IgD-negative memory B cell (primary cell): ENCODE results near the gene MYORG. TPM values are rescaled to one million over a fixed set of nuclear protein-coding genes. Genes with fewer than 3 reads are reported as not detected.
"Not testable (repeated sequence)": the region's sequence is repeated elsewhere in the genome, so short reads cannot be mapped to it uniquely, and the experiment has no call there.

Source experiments
- H3K27ac Mint-ChIP-seq, 3 donors: one replicate each; pipeline ENCODE4 v1.8.0; 2020 to 2022; ENCODE audit warnings: mild to moderate bottlenecking in 3 of 3, mixed read lengths in 3 of 3, moderate library complexity in 1 of 3
- H3K27me3 Mint-ChIP-seq: one replicate; pipeline ENCODE4 v1.8.0; 2021; ENCODE audit warnings: mixed read lengths
- H3K36me3 Mint-ChIP-seq: one replicate; pipeline ENCODE4 v1.8.0; 2020; ENCODE audit warnings: mild to moderate bottlenecking, mixed read lengths
- H3K4me1 Mint-ChIP-seq, 3 donors: one replicate each; pipeline ENCODE4 v1.8.0; 2020 to 2022; ENCODE audit warnings: mixed read lengths in 3 of 3, mild to moderate bottlenecking in 1 of 3
- H3K4me3 Mint-ChIP-seq, 4 donors: one replicate each; pipeline ENCODE4 v1.8.0; 2020 to 2022; ENCODE audit warnings: mild to moderate bottlenecking in 4 of 4, mixed read lengths in 4 of 4, moderate library complexity in 3 of 4
- H3K9me3 Mint-ChIP-seq, 3 donors: one replicate each; pipeline ENCODE4 v1.8.0; 2020 to 2021; ENCODE audit warnings: mixed read lengths in 3 of 3, mild to moderate bottlenecking in 1 of 3
- polyA plus RNA-seq: library from polyadenylated mRNA; unstranded; fragments of 300-500 nt; fragmentation: Illumina TruSeq; gene quantifications from one replicate; pipeline ENCODE4 v1.2.3, GENCODE V29; 2021

The MYORG gene
- polyA plus RNA-seq, 1 donor from 2014 or later: 0.19 TPM

DNA sequence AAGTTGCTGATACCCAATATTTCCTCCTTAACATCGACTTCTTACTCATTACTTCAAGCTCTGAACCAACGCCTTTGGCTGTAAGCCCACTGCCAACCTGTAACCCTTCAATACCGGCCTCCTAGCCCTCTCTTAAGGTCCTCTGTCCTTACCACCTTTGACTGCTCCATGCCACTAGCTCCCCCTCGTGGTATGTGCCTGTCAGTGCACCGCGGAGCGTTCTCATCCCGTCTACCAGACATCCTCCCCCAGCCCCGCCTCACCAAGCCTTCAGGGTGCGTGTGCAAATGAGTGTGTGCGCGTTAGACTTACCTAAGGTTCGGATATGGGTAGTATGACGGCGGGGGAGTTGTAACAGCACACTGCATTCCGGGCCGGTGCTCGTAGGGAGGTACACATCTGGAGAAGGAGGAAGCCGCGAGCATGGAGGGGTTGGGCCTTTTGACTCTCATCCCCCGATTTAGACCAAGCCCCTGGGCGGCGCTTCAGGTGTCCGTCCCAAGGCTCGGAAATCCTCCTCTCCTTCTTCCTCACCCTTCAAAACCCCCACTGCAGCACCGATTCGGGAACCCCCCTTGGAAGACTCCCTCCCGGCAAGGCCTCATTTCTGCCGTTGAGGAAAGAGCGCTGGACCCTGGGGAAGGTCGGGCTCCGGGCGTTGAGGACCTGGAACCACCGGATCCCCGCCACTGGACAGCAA is 2.8 kb upstream of the MYORG start:
- Mint-ChIP-seq H3K36me3 (peaks cover 2% of the 10 kb centered on the region), H3K27me3 (no peaks in the 10 kb centered on the region), H3K4me1 (peaks cover 26 to 34% (median 28%) of the 10 kb centered on the region in 3 donors), H3K27ac (peak overlapping the region; percentile 18 to 63 (median 32)), H3K4me3 (peak overlapping the region; percentile 77 to 97 (median 90)), H3K9me3 (no peaks in the 10 kb centered on the region)

DNA sequence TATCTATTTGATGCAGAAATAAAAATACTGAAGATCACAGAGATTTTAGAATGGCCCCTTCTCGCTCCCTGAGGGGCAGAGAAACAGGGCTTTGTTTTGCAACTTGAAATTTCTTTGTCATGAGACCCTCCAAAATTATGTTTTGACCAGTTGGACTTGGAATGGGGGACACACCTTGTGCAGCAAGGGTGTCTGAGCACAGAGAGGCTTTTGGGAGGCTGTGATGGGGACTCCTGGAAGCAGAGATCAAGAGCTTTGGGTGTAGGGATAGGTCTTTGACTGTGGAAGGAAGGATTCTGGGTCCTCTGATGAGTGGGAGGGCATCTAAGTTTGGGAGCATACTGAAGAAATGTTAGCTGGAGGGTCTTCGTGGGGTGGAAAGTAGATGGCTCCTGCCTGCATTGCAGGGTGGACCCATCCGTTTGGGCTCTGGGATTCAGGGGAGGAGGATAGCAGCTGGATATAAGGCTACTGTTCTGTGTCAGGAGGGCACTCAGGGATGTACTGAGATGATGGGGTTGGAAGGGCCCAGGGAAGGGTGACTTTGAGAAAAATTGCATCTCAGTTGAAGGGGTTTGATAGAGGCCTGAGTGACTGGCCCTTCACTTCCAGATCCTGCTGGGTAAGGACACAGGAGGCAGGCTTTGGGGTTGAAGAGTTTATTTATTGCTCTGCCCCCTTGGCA is 1.8 kb upstream of the MYORG start:
- peak overlapping the region; percentile 9 to 97 (median 64) for H3K4me3 Mint-ChIP-seq
- H3K9me3 Mint-ChIP-seq: no peaks in the 10 kb centered on the region
- no peaks in the 10 kb centered on the region for H3K27me3 Mint-ChIP-seq
- peaks cover 26 to 31% (median 28%) of the 10 kb centered on the region in 3 donors for H3K4me1 Mint-ChIP-seq
- no peak overlapping the region for H3K27ac Mint-ChIP-seq
- peaks cover 2% of the 10 kb centered on the region for H3K36me3 Mint-ChIP-seq

DNA sequence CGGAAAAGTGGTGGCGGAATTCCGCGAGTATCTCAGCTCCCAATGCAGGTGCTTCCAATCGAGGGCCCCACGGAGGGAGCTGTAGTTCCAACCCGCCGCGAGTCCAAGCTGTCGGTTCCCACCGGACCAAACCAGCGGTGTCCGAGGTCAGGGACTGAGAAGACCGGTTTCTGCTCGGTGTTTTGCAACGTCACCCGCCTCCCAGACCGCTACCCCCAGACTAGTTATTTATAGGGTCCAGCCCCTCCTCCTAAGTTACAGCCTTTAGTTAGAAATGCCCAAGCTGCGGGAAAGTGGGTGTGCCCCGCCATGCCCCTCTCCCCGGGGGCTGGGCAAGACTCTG is 677 bp upstream of the MYORG start:
- Mint-ChIP-seq H3K4me3 (peak overlapping the region; percentile 90 to 97 (median 94)), H3K27me3 (no peaks in the 10 kb centered on the region), H3K27ac (peak overlapping the region in 2 of 3 donors; percentile 12 to 94), H3K36me3 (peaks cover 2% of the 10 kb centered on the region), H3K9me3 (no peaks in the 10 kb centered on the region), H3K4me1 (peaks cover 23 to 28% (median 26%) of the 10 kb centered on the region in 3 donors)

DNA sequence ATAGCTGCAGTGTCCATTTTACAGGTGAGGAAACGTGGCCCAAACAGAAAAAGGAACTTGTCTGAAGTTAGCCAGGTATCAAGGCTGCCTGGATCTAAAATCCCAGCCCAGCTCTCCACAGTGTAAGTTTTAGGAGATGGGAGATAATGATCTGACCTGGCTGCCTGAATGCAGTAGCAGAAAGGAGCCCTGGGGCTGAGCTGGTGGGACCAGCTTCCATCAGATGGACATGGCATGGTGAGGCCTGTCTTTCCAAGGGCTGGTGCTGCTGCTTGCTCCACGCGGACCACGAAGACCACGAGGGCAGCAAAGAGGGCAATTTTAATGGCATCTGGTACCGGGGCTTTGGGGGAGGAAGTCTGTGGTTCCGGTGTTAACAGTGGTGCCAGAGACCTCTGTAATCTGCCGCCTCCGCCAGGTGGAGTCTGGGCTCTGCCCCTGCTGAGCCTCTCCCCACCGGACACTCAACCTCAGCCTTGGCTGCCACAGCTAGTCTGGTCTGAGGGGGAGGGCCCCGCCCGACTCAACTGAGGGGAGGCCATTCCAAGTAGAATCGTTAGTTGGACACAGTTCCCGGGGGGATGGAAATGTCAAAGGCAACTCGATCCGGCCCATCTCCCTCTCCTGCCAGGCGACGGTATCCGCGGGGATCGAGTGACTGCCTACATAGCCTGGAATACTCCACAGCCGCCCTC is 650 bp downstream of the MYORG start:
- Mint-ChIP-seq H3K27ac (peak overlapping the region; percentile 32 to 94 (median 79)), H3K4me3 (peak overlapping the region; percentile 90 to 97 (median 94)), H3K36me3 (peaks cover 3% of the 10 kb centered on the region), H3K4me1 (peaks cover 19 to 26% (median 25%) of the 10 kb centered on the region in 3 donors), H3K9me3 (no peaks in the 10 kb centered on the region), H3K27me3 (no peaks in the 10 kb centered on the region)

DNA sequence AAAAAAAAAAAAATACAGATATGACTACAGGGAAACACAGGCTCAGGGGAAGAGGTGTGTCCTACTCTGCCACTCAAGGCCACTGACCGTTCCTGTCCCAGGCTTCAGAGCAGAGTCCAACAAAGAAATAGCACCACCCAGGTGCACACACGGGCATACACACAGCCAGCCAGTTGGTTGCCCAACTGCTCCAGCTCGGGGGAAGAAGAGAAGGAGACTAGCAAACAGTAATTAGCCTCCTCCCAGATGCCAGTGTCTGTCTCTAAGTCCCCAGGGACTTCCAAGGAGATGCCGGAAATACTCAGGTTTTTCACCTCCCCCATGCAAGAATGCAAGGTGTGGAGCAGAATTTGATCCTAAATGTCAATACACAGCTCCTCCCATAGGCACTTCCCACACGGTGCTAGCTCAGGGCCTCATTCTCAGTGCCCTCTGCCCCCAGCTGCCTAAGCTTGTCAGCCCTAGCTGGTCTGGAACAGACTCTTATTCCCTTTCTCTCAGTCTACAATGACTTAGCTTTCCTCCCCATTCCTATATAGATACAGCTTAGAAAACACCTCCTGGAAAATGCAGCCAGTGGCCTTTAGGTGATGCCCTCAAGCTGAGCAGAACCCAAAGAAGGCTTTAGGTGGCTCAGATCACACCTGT is 1.7 kb downstream of the MYORG start:
- peaks cover 17 to 23% (median 22%) of the 10 kb centered on the region in 3 donors for H3K4me1 Mint-ChIP-seq
- no peaks in the 10 kb centered on the region for H3K9me3 Mint-ChIP-seq
- H3K27ac Mint-ChIP-seq: peak overlapping the region in 2 of 3 donors; percentile 21 to 79
- peak overlapping the region; percentile 90 to 97 (median 94) for H3K4me3 Mint-ChIP-seq
- no peaks in the 10 kb centered on the region for H3K27me3 Mint-ChIP-seq
- peaks cover 4% of the 10 kb centered on the region for H3K36me3 Mint-ChIP-seq

DNA sequence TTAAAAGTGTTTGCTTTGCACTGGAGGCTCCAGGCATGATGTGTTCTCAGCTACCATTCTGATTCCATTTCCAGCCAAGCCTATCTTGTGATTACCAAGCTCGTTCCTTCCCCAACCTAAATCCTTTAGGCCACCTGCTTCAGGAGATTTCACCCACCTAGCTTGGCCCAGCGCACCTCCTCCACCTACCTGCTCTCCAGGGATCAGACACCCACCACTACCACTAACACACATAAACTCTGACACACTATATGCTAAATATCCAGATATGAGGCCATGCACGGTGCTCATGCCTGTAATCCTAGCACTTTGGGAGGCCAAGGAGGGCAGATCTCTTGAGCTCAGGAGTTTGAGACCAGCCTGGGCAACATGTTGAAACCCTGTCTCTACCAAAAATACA is 2.4 kb downstream of the MYORG start:
- H3K9me3 Mint-ChIP-seq: no peaks in the 10 kb centered on the region
- no peaks in the 10 kb centered on the region for H3K27me3 Mint-ChIP-seq
- no peak overlapping the region for H3K27ac Mint-ChIP-seq
- no peak overlapping the region for H3K4me3 Mint-ChIP-seq
- peaks cover 12 to 19% (median 15%) of the 10 kb centered on the region in 3 donors for H3K4me1 Mint-ChIP-seq
- H3K36me3 Mint-ChIP-seq: peaks cover 4% of the 10 kb centered on the region

DNA sequence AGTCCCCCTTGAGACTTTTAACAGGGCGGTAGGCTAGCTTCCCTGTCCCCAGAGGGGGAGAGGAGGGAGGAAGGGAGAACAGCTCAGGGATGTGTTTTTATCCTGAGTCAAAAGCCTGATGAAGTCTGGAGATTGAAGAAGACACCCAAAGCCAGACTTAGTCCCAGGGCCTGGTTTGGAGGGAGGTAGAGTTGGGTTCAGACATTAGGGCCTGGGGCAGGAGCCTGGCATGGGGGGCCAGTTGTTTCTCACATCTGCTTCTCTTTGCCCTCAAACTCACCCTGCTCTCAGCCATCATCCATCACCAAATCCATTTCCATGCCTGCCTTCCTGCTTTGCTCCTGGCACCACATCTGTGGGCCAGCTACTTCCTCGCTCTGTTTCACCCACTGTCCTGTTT is 2.9 kb downstream of the MYORG start:
- Mint-ChIP-seq H3K4me3 (peak overlapping the region in 1 of 4 donors; percentile 16), H3K36me3 (peaks cover 4% of the 10 kb centered on the region), H3K4me1 (peaks cover 10 to 16% (median 12%) of the 10 kb centered on the region in 3 donors), H3K27ac (peak overlapping the region in 1 of 3 donors; percentile 20), H3K9me3 (no peaks in the 10 kb centered on the region), H3K27me3 (no peaks in the 10 kb centered on the region)

DNA sequence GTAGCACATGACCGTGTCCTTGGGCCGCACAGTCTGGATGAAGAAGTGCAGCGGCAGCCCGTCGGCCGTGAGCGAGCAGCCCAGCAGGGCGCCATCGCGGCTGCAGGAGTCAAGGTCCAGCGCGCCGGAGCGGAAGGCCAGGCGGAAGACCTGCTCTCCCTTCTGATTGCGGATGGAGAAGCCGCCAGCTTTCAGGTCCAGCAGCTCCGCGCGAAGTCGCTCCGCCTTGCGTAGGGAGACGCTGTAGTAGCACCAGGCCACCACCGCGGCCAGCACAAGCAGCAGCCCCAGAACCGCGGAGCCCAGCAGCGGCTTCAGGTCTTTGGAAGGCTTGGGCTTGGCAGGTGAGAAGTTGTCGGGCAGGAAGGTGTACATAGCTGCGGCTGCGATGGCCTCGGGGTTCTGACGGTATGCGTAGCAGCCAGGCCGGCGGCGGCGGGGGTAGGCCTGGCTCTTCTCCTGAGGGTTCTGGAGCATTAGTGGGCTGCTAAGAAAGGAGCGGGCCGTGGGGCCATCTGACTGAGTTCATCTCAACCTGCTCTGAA is 4.2 kb downstream of the MYORG start:
- Mint-ChIP-seq H3K9me3 (no peaks in the 10 kb centered on the region), H3K4me3 (peak overlapping the region in 1 of 4 donors; percentile 16)

DNA sequence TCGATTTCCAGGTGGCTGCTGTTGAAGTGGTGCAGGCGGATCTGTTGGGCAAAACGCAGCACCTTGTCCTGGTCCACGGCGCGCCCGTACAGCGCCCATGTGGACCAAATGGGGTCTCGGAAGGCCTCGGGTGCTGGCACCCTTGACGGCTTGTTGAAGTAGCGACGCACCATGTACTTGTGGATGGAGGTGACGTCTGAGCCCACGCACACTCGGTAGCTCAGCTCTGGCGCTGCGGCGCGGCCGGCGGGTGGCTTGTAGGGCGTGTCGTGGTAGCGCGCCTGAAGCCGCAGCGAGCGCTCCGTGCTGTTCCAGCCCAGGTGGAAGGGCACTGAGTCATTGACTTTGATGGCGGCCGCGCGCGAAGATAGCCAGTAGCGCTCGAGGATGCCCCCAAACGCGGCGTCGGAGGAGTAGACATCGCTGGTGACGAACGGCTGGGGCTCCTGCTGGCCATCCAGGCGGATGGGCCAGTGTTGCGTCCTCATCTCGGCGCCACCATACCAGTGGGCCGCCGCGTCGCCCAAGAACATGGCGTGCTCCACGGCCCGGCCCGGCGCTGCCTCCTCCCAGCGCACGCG is 4.7 kb downstream of the MYORG start:
- Mint-ChIP-seq H3K4me1 (peaks cover 10 to 13% (median 10%) of the 10 kb centered on the region in 3 donors), H3K27me3 (no peaks in the 10 kb centered on the region), H3K9me3 (no peaks in the 10 kb centered on the region), H3K4me3 (no peak overlapping the region), H3K36me3 (peaks cover 5% of the 10 kb centered on the region), H3K27ac (no peak overlapping the region)

More for the DNA sequence above, 4.2 kb downstream of the MYORG start:
- Mint-ChIP-seq H3K27ac (no peak overlapping the region), H3K27me3 (no peaks in the 10 kb centered on the region), H3K36me3 (peaks cover 1% of the 10 kb centered on the region), H3K4me1 (peaks cover 10 to 16% (median 12%) of the 10 kb centered on the region in 3 donors)

DNA sequence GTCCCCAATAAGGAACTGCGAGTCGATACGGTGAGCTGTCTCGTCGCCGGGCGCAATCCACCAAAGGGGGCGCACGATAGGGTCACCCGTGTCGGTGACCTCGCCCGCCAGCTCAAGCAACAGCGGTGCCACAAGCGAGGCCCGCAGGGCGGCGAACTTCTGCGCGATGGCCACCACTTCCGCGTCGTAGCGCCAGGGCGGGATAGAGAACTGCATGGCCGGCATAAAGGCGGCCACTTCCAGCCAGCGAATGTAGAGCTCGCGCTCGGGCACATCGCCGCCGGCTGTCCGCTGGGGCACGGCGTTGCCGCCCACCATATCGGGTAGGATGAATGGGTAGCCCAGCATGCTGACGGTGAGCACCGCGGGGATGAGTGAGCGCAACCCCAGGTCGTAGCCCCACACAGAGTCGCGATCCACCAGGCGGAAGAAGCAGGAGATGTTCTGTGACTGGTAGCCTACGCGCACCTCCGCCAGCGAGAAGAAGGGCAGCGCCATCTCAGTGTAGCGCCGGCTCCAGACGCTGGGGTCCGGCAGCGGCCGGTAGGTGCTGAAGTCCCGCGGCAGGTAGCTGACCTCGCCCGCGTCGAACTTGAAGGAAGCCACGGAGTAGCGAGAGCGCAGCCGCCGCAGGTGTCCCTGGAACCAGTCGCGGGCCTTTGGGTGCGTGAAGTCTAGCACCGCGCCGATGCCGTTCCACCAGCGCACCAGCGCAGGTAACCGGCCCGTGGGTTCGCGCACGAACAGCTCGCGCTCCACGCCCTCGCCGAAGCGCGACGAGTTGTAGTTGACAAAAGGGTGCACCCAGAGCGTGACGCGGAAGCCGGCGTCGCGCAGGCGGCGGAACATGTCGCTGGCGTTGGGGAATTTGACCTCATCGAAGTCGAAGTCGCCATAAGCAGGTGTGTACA is 5.5 kb downstream of the MYORG start:
- Mint-ChIP-seq H3K27ac (no peak overlapping the region), H3K36me3 (peaks cover 5% of the 10 kb centered on the region), H3K4me3 (peak overlapping the region in 2 of 4 donors; percentile 51 to 77), H3K27me3 (no peaks in the 10 kb centered on the region), H3K4me1 (peaks cover 9 to 10% (median 10%) of the 10 kb centered on the region in 3 donors), H3K9me3 (peaks cover 0 to 4% (median 0%) of the 10 kb centered on the region in 3 donors)

DNA sequence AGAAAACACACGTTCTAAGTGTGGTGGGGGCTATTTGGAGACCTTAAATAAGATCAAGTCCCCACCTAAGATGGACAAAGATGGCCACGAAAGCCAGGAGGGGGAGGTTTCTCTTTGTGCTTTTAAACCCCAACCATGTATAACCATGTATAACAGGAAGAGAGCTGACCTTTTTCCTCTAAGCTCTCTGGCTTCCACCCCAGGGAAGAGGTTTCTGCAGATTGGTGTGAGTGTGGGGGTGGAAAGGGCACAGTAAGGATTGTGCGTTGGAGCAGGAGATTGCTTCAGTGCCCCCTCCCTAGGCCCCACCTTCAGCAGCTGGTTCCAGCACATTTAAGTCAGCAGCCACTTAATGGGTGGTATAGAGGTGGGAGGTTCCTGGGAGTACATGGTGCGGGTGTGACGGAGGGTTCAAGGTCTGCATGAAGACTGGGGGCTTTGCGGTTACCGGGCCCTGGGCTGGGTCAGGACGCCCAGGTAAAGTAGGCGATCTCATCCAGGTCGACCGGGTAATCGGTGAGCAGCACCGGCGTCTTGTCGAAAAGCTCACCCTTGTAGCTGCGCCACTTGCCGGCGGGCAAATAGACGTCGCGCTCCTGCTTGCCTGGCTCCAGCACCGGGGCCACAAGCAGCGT is 6.2 kb downstream of the MYORG start:
- peaks cover 2 to 3% (median 3%) of the 10 kb centered on the region in 3 donors for H3K4me1 Mint-ChIP-seq
- H3K27ac Mint-ChIP-seq: no peak overlapping the region
- H3K36me3 Mint-ChIP-seq: peaks cover 8% of the 10 kb centered on the region
- H3K9me3 Mint-ChIP-seq: peaks cover 0 to 4% (median 0%) of the 10 kb centered on the region in 3 donors
- H3K27me3 Mint-ChIP-seq: no peaks in the 10 kb centered on the region
- H3K4me3 Mint-ChIP-seq: peak overlapping the region in 1 of 4 donors; percentile 77

DNA sequence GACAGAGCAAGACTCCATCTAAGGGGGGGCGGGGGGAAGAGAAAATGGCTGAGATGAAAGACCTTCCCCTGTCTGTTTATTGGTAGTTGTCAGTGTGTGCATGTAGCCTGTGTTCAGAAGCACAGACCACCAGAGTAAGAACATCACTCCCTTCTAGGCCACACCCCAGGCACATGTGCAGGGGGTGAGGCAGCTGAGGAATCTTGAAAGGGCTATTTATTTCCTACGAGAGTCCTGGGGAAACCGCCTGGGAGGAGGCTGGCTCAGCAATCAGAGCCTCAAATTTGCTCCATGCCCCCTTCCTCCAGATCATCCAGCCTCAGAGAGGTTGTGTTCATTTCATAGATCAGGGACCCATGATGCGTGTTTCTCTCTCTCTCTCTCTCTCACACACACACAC is 7.1 kb downstream of the MYORG start:
- H3K36me3 Mint-ChIP-seq: peaks cover 8% of the 10 kb centered on the region
- no peak overlapping the region for H3K27ac Mint-ChIP-seq
- H3K27me3 Mint-ChIP-seq: no peaks in the 10 kb centered on the region
- no peaks in the 10 kb centered on the region for H3K4me1 Mint-ChIP-seq
- peaks cover 0 to 4% (median 0%) of the 10 kb centered on the region in 3 donors for H3K9me3 Mint-ChIP-seq
- H3K4me3 Mint-ChIP-seq: no peak overlapping the region

DNA sequence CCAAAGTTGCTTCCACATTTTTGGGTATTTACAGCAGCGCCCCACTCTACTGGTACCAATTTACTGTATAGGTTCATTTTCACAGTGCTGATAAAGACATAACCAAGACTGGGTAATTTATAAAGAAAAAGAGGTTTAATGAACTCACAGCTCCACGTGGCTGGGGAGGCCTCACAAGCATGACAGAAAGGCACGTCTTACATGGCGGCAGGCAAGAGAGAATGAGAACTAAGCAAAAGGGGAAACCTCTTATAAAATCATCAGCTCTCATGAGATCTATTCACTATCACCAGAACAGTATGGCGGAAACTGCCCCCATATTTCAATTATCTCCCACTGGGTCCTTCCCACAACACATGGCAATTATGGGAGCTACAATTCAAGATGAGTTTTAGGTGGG is 7.9 kb downstream of the MYORG start:
- H3K27me3 Mint-ChIP-seq, H3K9me3 Mint-ChIP-seq, H3K4me3 Mint-ChIP-seq, H3K4me1 Mint-ChIP-seq, H3K36me3 Mint-ChIP-seq: not testable (repeated sequence)
- H3K27ac Mint-ChIP-seq: peak overlapping the region in 1 of 3 donors; percentile 25
